Calu3 (cell line): ENCODE data around the gene OR9Q1. TPM values are rescaled to one million over a fixed set of nuclear protein-coding genes. Genes with fewer than 3 reads are reported as not detected.

Experiments used
- BruUV-seq: library from RNA; stranded (reverse); fragments of 400-500 nt; replicated peaks from 2 replicates; lab custom pipeline; 2021; lab: Mats Ljungman, UMichigan
- CTCF ChIA-PET: fragments of 300-600 bp; sonication (Branson Sonifier 250); formaldehyde crosslinking; loops from one replicate; lab custom pipeline; 2022; ENCODE audit warnings: antibody characterized with exemption; lab: Charles Lee
- DNase-seq: peaks from one replicate; pipeline ENCODE4 v3.0.0; 2022
- H3K27ac Mint-ChIP-seq: one replicate; pipeline ENCODE4 v1.8.0; 2022; ENCODE audit warnings: mixed read lengths; ENCODE audit not compliant: unreplicated experiment
- H3K27me3 Mint-ChIP-seq: one replicate; pipeline ENCODE4 v1.8.0; 2022; ENCODE audit warnings: mixed read lengths; ENCODE audit not compliant: unreplicated experiment
- H3K36me3 Mint-ChIP-seq: one replicate; pipeline ENCODE4 v1.8.0; 2022; ENCODE audit warnings: mild to moderate bottlenecking, moderate library complexity, mixed read lengths; ENCODE audit not compliant: insufficient read depth, unreplicated experiment
- H3K4me1 Mint-ChIP-seq: one replicate; pipeline ENCODE4 v1.8.0; 2022; ENCODE audit warnings: mild to moderate bottlenecking, low read depth, mixed read lengths; ENCODE audit not compliant: unreplicated experiment
- H3K4me3 Mint-ChIP-seq: one replicate; pipeline ENCODE4 v1.8.0; 2022; ENCODE audit warnings: mild to moderate bottlenecking, low read depth, moderate library complexity, mixed read lengths; ENCODE audit not compliant: unreplicated experiment
- H3K9me3 Mint-ChIP-seq: one replicate; pipeline ENCODE4 v1.8.0; 2022; ENCODE audit warnings: low read depth, mixed read lengths; ENCODE audit not compliant: unreplicated experiment
- intact Hi-C: fragments of 100-400 bp; cut with micrococcal nuclease; formaldehyde crosslinking; loops from one replicate; pipeline ENCODE4 v1.10.0; 2022; ENCODE audit not compliant: unreplicated experiment
- total RNA-seq: library from RNA; stranded (reverse); gene quantifications from 2 replicates; pipeline ENCODE4 v1.2.3, GENCODE V29; 2022
- TF ChIP-seq, protein P1 (sequence below): fragments of 200-600 bp; IDR thresholded peaks from one replicate; pipeline ENCODE4 v1.8.0; 2022; ENCODE audit warnings: antibody characterized with exemption; ENCODE audit not compliant: unreplicated experiment

The OR9Q1 gene
- total RNA-seq, 1 experiment from 2014 or later, result not detected

DNA sequence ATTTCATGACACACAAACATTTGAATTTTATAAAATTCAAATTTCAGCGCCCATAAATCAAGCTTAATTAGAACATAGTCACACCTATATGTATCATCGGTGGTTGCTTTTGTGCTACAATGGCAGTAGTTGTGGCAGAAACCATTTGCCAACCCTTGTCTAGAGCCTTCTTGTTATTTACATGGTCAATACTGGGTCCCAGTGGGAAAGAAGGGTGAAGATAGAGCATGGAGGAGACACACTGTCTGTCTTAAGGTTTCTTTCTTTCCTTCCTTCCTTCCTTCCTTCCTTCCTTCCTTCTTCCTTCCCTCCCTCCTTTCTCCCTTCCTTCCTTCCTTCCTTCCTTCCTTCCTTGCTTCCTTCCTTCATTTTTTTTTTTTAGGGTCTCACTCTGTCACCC, 10.8 kb downstream of the OR9Q1 start:
- no peak overlapping the region for H3K27ac Mint-ChIP-seq
- DNase-seq, result no peak
- H3K27me3 Mint-ChIP-seq, result no peaks in the 10 kb centered on the region
- no peaks in the 10 kb centered on the region for H3K36me3 Mint-ChIP-seq
- H3K9me3 Mint-ChIP-seq, result peaks cover 9% of the 10 kb centered on the region
- no peaks in the 10 kb centered on the region for H3K4me1 Mint-ChIP-seq
- CTCF ChIA-PET, result no interaction called here
- H3K4me3 Mint-ChIP-seq, result no peak overlapping the region
- TF ChIP-seq, protein P1, sequence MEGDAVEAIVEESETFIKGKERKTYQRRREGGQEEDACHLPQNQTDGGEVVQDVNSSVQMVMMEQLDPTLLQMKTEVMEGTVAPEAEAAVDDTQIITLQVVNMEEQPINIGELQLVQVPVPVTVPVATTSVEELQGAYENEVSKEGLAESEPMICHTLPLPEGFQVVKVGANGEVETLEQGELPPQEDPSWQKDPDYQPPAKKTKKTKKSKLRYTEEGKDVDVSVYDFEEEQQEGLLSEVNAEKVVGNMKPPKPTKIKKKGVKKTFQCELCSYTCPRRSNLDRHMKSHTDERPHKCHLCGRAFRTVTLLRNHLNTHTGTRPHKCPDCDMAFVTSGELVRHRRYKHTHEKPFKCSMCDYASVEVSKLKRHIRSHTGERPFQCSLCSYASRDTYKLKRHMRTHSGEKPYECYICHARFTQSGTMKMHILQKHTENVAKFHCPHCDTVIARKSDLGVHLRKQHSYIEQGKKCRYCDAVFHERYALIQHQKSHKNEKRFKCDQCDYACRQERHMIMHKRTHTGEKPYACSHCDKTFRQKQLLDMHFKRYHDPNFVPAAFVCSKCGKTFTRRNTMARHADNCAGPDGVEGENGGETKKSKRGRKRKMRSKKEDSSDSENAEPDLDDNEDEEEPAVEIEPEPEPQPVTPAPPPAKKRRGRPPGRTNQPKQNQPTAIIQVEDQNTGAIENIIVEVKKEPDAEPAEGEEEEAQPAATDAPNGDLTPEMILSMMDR, result no peak
- intact Hi-C loops, result no loop called here
- no TSS peak for BruUV-seq

DNA sequence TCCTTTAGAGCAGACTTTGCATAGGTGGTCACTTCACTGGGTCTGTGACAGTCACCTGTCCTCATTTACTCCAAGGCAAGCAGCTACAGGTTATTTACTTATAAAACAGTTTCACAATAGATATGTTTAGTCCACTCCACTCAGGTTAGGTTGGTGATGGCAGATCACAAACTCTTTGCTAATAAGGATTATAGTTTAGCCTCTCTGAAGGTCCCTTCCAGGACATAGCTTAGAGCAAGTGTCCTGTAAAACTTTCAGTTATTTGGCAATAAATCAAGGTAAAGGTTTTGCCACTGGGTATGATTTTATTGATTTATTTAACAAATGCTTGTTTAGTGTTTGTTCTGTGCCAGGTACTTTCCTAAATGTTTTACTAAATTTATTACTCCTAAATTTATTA, 15.9 kb downstream of the OR9Q1 start:
- Mint-ChIP-seq H3K27me3 (no peaks in the 10 kb centered on the region), H3K36me3 (no peaks in the 10 kb centered on the region), H3K27ac (no peak overlapping the region), H3K9me3 (no peaks in the 10 kb centered on the region), H3K4me3 (no peak overlapping the region), H3K4me1 (no peaks in the 10 kb centered on the region)
- intact Hi-C loops, result no loop called here
- TF ChIP-seq, protein P1, result no peak
- no TSS peak for BruUV-seq
- DNase-seq, result no peak
- CTCF ChIA-PET, result no interaction called here

DNA sequence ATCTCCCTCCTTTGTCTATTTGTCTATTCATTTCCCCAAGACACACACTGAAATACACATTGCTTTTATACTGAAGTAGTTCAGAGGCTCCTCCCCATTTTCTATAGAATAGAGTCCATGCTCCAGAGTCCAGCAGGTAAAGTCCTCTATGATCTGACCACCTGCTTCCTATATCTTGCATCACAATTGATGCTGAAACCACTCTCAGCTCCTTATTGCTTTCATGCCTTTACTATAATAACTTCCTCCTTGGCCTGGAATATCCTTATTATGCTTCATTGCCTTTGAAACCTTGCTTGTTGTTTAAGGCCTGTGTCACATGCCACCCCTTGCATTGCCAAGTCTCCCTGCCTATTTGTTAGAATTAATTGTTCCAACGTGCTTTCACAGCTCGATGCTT, 19.7 kb downstream of the OR9Q1 start:
- no peaks in the 10 kb centered on the region for H3K27me3 Mint-ChIP-seq
- H3K27ac Mint-ChIP-seq, result no peak overlapping the region
- CTCF ChIA-PET, result no interaction called here
- TF ChIP-seq, protein P1, result no peak
- BruUV-seq, result no TSS peak
- no peaks in the 10 kb centered on the region for H3K36me3 Mint-ChIP-seq
- DNase-seq, result no peak
- no peak overlapping the region for H3K4me3 Mint-ChIP-seq
- intact Hi-C loops, result no loop called here
- no peaks in the 10 kb centered on the region for H3K4me1 Mint-ChIP-seq
- no peaks in the 10 kb centered on the region for H3K9me3 Mint-ChIP-seq

DNA sequence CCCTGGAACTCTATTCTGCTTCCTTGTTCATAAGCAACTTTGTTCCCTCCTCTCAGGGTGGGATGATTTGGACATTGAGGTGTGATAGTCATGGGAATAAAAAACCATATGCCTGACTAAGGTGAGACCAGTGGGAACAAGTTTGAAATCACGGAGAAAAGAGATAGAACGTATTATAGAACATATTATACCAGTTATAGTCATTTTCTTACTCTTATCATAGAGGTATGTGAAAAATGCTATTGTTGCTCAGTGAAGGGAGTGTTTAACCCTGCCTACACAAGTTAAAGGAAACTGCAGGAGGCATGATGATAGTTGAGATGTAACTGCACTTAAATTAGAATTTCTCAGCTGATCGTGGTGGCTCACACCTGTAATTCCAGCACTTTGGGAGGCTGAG, 22.6 kb downstream of the OR9Q1 start:
- H3K27me3 Mint-ChIP-seq, result no peaks in the 10 kb centered on the region
- TF ChIP-seq, protein P1, result no peak
- no peaks in the 10 kb centered on the region for H3K4me1 Mint-ChIP-seq
- no peaks in the 10 kb centered on the region for H3K36me3 Mint-ChIP-seq
- H3K9me3 Mint-ChIP-seq, result no peaks in the 10 kb centered on the region
- no peak overlapping the region for H3K4me3 Mint-ChIP-seq
- intact Hi-C loops, result no loop called here
- BruUV-seq, result no TSS peak
- CTCF ChIA-PET, result no interaction called here
- no peak for DNase-seq
- no peak overlapping the region for H3K27ac Mint-ChIP-seq

DNA sequence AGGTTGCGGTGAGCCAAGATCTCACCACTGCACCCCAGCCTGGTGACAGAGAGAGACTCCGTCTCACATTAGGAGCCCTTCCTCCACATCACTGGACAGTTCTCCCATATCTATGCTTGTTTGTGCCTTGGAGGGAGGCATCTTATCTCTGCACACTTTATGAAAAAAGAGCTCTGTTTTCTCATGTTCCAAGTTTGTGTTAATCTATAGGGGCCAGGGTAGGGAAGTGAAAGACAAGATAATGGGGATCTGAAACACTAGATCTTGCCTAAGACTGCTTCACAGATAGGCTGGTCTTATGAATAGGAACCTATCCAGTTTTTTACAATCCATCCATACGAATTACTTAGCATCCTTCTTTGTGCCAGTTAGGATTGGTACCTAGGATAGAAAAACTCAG, 24.1 kb downstream of the OR9Q1 start:
- Mint-ChIP-seq H3K4me1 (no peaks in the 10 kb centered on the region), H3K27me3 (no peaks in the 10 kb centered on the region), H3K36me3 (no peaks in the 10 kb centered on the region), H3K9me3 (no peaks in the 10 kb centered on the region), H3K27ac (no peak overlapping the region), H3K4me3 (no peak overlapping the region)
- no peak for DNase-seq
- intact Hi-C loops, result no loop called here
- TF ChIP-seq, protein P1, result no peak
- CTCF ChIA-PET, result interaction anchor here (0.8 kb wide), 1 partner anchor 654 kb away, joined by 4 read pairs; no protein-coding TSS in a partner anchor
- no TSS peak for BruUV-seq
